ENCODE data around the gene EDARADD. TPM values are rescaled to one million over a fixed set of nuclear protein-coding genes. Genes with fewer than 3 reads are reported as not detected.

EDARADD gene
- total RNA-seq, 1 experiment from 2014 or later: 0.65 TPM

DNA sequence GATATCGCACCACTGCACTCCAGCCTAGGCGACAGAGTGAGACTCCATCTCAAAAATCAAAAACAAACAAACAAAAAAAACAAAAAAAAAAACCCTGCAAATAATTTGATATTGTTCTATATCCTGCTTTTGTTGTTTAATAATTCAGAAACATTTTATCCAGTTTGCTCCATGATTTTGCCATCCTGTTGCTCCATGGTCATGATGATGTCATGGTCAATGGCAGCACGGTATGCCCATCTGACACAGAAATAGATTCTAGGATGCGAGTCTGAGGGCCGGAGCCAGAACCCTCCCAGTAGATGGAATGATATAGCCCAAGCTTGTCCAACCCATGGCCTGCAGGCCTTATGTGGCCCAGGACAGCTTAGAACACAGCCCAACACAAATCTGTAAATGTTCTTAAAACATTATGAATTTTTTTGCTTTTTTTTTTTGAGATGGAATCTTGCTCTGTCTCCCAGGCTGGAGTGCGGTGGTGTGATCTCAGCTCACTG lies 39.8 kb downstream of the EDARADD start:
- Mint-ChIP-seq H3K4me3 (ENCODE audit: unreplicated experiment) (no peak overlapping the region), H3K9me3 (ENCODE audit: unreplicated experiment) (no peaks in the 10 kb centered on the region), H3K4me1 (ENCODE audit: insufficient read depth, unreplicated experiment) (no peaks in the 10 kb centered on the region), H3K27ac (ENCODE audit: low read depth, unreplicated experiment) (no peak overlapping the region), H3K27me3 (ENCODE audit: insufficient read depth, unreplicated experiment) (no peaks in the 10 kb centered on the region), H3K36me3 (ENCODE audit: insufficient read depth, unreplicated experiment) (no peaks in the 10 kb centered on the region)
- BruUV-seq (replicated peaks): no TSS peak
- intact Hi-C loops (cut with micrococcal nuclease): no loop called here
- CTCF ChIA-PET: interaction anchor here (0.7 kb wide), 1 partner anchor 38 kb away, joined by 7 read pairs; no protein-coding TSS in a partner anchor
- POLR2A ChIA-PET: no interaction called here
- TF ChIP-seq, protein P1, sequence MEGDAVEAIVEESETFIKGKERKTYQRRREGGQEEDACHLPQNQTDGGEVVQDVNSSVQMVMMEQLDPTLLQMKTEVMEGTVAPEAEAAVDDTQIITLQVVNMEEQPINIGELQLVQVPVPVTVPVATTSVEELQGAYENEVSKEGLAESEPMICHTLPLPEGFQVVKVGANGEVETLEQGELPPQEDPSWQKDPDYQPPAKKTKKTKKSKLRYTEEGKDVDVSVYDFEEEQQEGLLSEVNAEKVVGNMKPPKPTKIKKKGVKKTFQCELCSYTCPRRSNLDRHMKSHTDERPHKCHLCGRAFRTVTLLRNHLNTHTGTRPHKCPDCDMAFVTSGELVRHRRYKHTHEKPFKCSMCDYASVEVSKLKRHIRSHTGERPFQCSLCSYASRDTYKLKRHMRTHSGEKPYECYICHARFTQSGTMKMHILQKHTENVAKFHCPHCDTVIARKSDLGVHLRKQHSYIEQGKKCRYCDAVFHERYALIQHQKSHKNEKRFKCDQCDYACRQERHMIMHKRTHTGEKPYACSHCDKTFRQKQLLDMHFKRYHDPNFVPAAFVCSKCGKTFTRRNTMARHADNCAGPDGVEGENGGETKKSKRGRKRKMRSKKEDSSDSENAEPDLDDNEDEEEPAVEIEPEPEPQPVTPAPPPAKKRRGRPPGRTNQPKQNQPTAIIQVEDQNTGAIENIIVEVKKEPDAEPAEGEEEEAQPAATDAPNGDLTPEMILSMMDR (IDR thresholded peaks at IDR 0.05; ENCODE audit: unreplicated experiment): no peak
- no peak for DNase-seq (ENCODE audit: unreplicated experiment)

- Mint-ChIP-seq H3K27ac (ENCODE audit: low read depth, unreplicated experiment) (no peak overlapping the region), H3K4me1 (ENCODE audit: insufficient read depth, unreplicated experiment) (no peaks in the 10 kb centered on the region), H3K9me3 (ENCODE audit: unreplicated experiment) (no peaks in the 10 kb centered on the region), H3K4me3 (ENCODE audit: unreplicated experiment) (no peak overlapping the region), H3K27me3 (ENCODE audit: insufficient read depth, unreplicated experiment) (no peaks in the 10 kb centered on the region), H3K36me3 (ENCODE audit: insufficient read depth, unreplicated experiment) (no peaks in the 10 kb centered on the region)
- CTCF ChIA-PET: no interaction called here
- POLR2A ChIA-PET: no interaction called here
- no TSS peak for BruUV-seq (replicated peaks)
- DNase-seq (ENCODE audit: unreplicated experiment): no peak
- TF ChIP-seq, protein P1 (IDR thresholded peaks at IDR 0.05; ENCODE audit: unreplicated experiment): no peak
- intact Hi-C loops (cut with micrococcal nuclease): no loop called here
These were observed 44.5 kb downstream of the EDARADD start for GRCh38 chr1:236438614-236439013.

- no TSS peak for BruUV-seq (replicated peaks)
- ChIA-PET POLR2A (no interaction called here), CTCF (interaction anchor here (0.6 to 0.9 kb wide), 3 partner anchors 13 to 655 kb away, joined by 3 to 4 read pairs (median 3); no protein-coding TSS in a partner anchor)
- Mint-ChIP-seq H3K4me3 (ENCODE audit: unreplicated experiment) (no peak overlapping the region), H3K9me3 (ENCODE audit: unreplicated experiment) (peaks cover 4% of the 10 kb centered on the region), H3K36me3 (ENCODE audit: insufficient read depth, unreplicated experiment) (no peaks in the 10 kb centered on the region), H3K27me3 (ENCODE audit: insufficient read depth, unreplicated experiment) (no peaks in the 10 kb centered on the region), H3K27ac (ENCODE audit: low read depth, unreplicated experiment) (no peak overlapping the region), H3K4me1 (ENCODE audit: insufficient read depth, unreplicated experiment) (no peaks in the 10 kb centered on the region)
- DNase-seq (ENCODE audit: unreplicated experiment): no peak
- intact Hi-C loops (cut with micrococcal nuclease): no loop called here
- TF ChIP-seq, protein P1 (IDR thresholded peaks at IDR 0.05; ENCODE audit: unreplicated experiment): no peak
These were observed 46.3 kb downstream of the EDARADD start for GRCh38 chr1:236440373-236440772.

- Mint-ChIP-seq H3K36me3 (ENCODE audit: insufficient read depth, unreplicated experiment) (peaks cover 7% of the 10 kb centered on the region), H3K9me3 (ENCODE audit: unreplicated experiment) (peaks cover 3% of the 10 kb centered on the region), H3K27me3 (ENCODE audit: insufficient read depth, unreplicated experiment) (no peaks in the 10 kb centered on the region), H3K4me3 (ENCODE audit: unreplicated experiment) (no peak overlapping the region), H3K27ac (ENCODE audit: low read depth, unreplicated experiment) (no peak overlapping the region), H3K4me1 (ENCODE audit: insufficient read depth, unreplicated experiment) (no peaks in the 10 kb centered on the region)
- intact Hi-C loops (cut with micrococcal nuclease): no loop called here
- TF ChIP-seq, protein P1 (IDR thresholded peaks at IDR 0.05; ENCODE audit: unreplicated experiment): no peak
- ChIA-PET POLR2A (interaction anchor here (0.6 to 0.7 kb wide), 4 partner anchors 17 to 1004 kb away, joined by 3 read pairs; no protein-coding TSS in a partner anchor), CTCF (interaction anchor here (1.0 to 1.4 kb wide), 6 partner anchors 10 to 212 kb away, joined by 3 to 4 read pairs (median 3); no protein-coding TSS in a partner anchor)
- no peak for DNase-seq (ENCODE audit: unreplicated experiment)
- BruUV-seq (replicated peaks): no TSS peak
These were observed 56.7 kb downstream of the EDARADD start for GRCh38 chr1:236450779-236451178.

All from MCF 10A (cell line).